ENCODE measurements around the gene STAT4.
A peak's percentile ranks its signal among the peaks of the same experiment; 100 is the strongest.

Gene STAT4

GRCh38 chr2:191173206-191173605, 22.4 kb upstream of the STAT4 start:
- DNase-seq (ENCODE audit: low spot score), result no peak

DNA sequence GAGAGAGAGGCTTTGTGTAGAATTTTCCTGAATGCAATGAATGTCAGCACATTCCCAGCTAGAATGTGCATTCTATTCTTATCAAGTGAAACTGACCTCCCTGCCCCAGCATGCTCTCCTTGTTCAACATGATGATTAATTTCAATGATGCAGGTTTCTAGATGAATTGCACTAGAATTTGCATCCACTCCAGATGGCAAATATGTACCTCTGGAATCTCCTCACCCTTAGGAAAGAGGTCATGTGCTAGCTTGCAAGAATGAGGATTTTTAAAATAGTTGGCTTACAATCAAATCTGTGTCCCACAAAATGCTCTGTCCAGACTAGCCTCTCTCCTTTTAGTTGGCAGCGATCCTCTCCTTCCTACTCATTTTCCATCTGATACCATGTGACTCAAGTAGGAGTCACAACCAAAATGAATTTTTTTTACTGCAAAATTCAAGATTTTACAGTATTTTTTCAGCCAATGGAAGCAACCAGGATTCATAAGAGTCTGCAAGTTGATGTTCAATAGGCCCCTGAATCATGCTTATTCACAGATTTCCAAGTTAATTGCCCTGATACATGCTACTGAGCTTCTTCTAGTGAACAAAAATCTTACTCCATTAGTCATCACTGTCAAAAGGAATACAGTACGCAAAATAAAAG, 21.0 kb upstream of the STAT4 start:
- DNase-seq (ENCODE audit: low spot score), result peak; percentile 87

GRCh38 chr2:191171286-191171685, 20.5 kb upstream of the STAT4 start:
- no peak for DNase-seq (ENCODE audit: low spot score)

DNA sequence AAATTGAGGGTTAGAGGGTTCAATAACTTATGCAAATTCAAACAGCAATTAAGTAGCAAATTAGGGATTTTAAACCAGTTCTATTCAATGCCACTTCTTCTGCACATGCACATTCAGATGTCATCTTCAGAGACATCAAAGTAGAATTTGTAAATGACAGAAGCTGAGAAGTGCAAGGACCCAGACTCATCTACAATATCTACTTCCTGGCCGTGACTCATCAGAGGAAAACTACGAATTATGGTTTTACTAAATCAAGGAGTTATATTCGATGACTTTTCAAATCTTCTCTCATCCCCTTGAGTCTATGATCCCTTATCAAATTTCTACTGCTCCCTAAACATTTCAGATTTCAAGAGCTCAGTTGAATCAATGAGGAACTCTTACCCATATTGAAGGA, 20.0 kb upstream of the STAT4 start:
- no peak for DNase-seq (ENCODE audit: low spot score)

GRCh38 chr2:191170301-191170636, 19.5 kb upstream of the STAT4 start:
- no peak for DNase-seq (ENCODE audit: low spot score)

- DNase-seq (ENCODE audit: low spot score), result no peak
These were observed 18.9 kb upstream of the STAT4 start for GRCh38 chr2:191169456-191170300.

DNA sequence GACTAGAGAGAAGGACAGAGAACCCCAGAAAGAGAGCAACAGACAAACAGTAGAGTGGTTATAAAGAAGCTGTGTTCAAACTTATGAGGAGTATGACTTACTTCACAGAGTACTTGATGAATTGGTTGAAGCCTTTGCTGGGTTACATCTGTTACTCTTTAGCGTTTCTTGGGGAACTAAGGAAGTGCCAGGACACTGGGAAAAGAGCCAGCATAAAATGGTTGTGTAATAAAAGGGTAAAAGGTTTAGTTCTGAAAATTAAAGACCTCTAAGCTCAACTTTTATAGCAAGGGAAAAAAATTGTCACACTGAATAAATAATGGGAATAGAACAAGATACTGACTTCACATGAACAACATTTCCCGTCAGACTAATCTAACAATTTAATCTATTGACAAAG, 17.0 kb upstream of the STAT4 start:
- peak; percentile 64 for DNase-seq (ENCODE audit: low spot score)

- DNase-seq (ENCODE audit: low spot score), result no peak
These were observed 16.1 kb upstream of the STAT4 start for GRCh38 chr2:191166756-191167445.

GRCh38 chr2:191166111-191166755, 15.4 kb upstream of the STAT4 start:
- DNase-seq (ENCODE audit: low spot score), result no peak

DNA sequence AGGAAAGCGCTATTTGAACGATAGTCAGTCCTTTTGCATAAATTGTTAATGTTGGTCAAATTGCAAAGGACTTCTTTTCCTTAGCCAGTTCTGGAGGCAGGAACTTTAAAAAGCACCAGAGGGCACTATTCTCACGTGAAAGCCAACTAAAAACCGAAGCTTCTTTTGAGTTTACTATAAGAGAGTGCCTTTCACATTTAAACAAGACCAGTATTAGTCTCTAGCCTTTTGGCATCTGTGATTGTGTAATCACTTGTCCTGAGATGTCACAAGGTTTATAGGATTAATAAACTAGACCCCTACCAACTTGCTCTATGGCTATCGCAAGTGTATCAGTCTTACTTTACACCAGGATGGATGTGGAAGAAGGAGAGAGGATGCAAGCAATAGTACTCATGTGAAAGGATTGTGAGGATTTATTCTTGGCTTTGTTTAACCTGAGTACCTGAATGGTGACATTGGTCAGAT, 14.4 kb upstream of the STAT4 start:
- peak; percentile 63 for DNase-seq (ENCODE audit: low spot score)

GRCh38 chr2:191158747-191159146, 8.0 kb upstream of the STAT4 start:
- no peak for DNase-seq (ENCODE audit: low spot score)

GRCh38 chr2:191158193-191158592, 7.4 kb upstream of the STAT4 start:
- DNase-seq (ENCODE audit: low spot score), result no peak

GRCh38 chr2:191155608-191156071, 4.8 kb upstream of the STAT4 start:
- DNase-seq (ENCODE audit: low spot score), result peak; percentile 58

DNA sequence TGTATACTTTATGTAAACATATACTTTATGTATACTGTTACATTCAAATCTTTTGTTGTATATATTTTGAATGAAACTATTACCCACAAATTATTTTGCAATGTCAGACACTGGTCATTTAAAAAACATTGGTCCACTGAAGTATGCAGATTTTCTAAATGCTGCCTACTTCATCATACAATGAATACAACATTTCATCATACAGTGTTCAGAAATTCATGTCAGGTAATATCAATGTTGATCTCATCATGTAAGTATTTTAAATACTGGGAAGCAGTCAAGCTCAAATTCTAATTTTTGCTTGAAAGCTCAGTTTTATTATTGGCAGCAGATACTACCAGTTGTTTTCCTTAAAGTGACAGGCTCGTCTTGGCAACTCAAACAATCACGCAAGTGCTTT, 2.9 kb upstream of the STAT4 start:
- DNase-seq (ENCODE audit: low spot score), result no peak

DNA sequence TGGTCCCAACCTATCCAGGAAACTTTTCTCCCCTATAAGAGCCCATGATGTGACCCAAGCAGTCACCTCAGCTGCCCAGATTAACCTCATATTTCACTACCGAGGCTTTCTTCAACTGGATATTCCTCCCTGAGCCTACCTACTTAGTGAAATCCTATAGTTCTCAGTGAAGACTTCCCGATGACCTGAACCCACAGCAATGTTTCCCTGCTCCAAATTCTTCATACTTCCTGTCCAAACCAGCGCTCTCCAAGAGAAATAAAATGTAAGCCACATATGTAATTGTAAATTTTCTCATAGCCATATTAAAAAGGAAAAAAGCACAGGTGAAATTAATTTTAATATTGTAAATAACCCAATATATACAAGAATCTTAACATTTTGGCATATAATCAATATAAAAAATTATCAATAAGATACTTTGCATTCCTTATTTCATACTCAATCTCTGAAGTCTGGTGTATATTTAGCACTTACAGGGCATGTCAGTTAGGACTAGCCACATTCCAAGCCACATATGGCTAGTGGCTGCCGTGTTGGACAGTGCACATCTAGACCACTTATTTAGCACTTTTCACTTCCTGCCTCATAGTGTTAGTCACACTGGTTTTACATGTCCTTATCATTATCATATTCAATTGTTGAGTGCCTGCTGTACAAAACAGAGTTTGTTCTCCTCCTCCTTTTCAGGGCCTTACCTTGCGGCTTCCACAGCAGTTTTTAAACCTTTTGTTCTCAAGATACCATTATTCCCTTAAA, 1.9 kb upstream of the STAT4 start:
- DNase-seq (ENCODE audit: low spot score), result peak; percentile 38

DNA sequence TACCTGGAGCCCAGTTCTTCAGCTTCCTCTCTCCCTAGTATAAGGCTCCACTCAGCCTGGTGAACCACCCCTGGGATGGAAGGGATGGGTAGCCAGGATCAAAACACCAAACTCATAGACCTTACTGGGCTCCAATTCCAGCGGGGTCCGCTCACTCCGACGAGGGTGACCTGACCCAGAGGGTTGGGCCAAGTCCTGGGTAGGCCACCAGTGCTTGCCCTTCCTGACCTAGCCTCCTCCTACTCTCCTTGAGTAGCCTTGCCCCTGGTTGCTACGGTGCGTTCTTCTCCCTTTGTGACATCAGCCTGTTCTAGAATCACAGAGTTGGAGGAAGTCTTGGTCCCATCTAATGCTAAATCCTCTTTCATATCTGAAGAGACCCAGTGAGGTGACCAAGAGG, 537 bp upstream of the STAT4 start:
- no peak for DNase-seq (ENCODE audit: low spot score)

DNA sequence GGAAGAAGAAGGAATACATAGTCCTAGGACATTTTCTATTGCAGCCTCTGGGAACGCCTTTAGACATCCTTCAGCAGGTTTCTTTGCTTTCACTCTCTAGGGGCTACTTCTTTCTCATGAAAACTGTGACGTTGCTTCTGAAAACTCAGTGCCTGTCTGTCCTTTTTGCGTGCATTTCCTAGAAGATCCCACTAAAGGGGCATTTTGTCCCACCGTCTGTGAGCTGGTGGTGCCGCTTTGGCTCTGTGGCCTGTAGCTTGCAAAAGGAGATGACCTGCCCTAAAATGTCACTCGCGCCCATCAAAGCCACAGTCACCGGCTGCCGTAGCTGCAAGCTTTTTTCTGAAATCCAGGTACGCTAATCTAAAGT, 579 bp downstream of the STAT4 start:
- DNase-seq (ENCODE audit: low spot score), result no peak

- no peak for DNase-seq (ENCODE audit: low spot score)
These were observed 1.4 kb downstream of the STAT4 start for GRCh38 chr2:191149391-191149790.

DNA sequence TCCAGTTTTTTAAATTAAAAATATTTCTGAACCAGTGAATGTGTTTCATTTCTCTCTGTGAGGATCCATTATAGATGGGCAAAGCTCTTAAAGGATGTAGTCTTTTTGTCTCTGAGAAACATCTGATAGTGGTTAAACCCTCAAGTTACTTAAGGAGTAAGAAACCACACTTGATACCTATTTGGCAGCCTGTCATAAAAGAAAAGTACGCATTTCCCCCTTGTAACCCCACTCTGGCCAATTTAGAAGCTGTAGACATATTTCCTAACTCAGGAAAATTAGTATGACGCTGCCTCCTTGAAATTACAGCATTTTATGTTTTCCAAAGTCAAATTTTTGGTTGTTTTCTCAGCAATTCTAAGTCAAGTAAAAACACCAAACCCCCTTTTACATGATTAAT, 2.0 kb downstream of the STAT4 start:
- no peak for DNase-seq (ENCODE audit: low spot score)

DNA sequence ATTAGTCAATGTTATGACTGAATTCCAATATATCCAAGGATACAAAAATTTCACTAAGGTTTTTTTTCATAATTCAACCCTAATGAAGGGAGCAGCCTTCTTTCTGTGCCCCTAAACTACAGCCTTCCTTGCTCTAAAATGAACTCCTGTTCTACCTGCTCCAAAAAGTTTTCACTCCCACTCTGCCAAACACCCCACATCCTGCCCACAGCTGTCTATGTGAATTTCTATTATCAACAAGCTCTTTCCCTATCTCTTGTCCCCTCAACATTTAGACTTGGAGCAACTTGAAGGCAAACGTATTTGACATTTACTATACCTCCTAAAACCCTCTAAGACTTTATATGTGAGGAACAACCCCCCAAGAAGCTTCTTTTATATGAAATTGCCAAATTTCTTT, 2.5 kb downstream of the STAT4 start:
- no peak for DNase-seq (ENCODE audit: low spot score)

- no peak for DNase-seq (ENCODE audit: low spot score)
These were observed 4.9 kb downstream of the STAT4 start for GRCh38 chr2:191145769-191146471.

All from AG08395 (cell line).